HG02623 (cell line): Measurements from ENCODE around the gene CELSR1.

Experiments
- ATAC-seq: cut with Tn5 transposase; IDR thresholded peaks from one replicate; pipeline ENCODE4 v1.9.1; 2021; ENCODE audit warnings: moderate library complexity; ENCODE audit not compliant: unreplicated experiment

Gene CELSR1

DNA sequence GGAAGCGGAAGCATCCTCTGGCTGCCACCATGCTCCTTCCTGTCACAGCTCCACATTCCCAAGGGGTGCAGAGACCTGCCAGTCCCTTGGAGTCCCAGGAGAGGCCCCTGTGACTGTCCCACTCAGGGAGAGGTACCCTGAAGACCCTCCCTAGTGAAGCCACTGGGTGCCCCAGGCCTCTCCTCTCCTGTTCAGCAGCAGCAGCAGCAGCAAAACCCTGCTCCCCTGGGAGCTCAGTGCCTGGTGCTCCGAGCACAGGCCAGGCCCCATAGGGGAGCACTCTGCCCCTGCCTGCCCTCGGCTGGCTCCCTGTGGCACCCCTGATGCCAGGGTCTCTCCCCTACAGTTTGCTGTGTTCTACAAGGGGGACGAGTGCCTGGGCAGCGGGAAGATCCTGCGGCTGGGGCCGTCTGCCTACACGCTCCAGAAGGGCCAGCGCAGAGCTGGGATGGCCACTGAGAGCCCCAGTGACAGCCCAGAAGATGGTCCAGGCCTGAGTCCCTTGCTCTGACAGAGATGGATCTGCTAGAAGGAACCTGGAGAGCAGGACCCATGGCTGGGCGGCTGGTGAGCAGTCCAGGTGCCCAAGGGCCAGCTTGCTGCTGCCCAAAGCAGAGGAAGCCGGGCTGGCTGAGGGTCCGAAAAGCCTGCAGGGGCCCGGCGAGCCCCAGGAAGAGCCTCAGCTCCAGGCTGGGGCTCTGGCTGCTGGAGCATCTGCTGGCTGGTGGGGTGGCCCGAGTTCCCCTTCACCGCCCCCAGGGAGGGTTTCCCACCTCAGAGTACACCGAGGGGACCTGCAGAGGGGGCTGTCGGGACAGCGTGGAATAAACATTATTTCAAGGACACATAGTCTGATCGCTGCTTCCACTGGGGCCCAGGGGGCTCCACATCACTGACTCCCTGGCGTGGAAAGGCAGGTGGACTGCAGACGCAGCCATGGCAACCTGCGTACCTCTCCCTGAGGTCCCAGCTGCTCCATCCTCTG is 180.6 kb downstream of the CELSR1 start:
- no peak for ATAC-seq

- no peak for ATAC-seq
Measured at GRCh38 chr22:46355996-46356471, 181.4 kb downstream of the CELSR1 start.

DNA sequence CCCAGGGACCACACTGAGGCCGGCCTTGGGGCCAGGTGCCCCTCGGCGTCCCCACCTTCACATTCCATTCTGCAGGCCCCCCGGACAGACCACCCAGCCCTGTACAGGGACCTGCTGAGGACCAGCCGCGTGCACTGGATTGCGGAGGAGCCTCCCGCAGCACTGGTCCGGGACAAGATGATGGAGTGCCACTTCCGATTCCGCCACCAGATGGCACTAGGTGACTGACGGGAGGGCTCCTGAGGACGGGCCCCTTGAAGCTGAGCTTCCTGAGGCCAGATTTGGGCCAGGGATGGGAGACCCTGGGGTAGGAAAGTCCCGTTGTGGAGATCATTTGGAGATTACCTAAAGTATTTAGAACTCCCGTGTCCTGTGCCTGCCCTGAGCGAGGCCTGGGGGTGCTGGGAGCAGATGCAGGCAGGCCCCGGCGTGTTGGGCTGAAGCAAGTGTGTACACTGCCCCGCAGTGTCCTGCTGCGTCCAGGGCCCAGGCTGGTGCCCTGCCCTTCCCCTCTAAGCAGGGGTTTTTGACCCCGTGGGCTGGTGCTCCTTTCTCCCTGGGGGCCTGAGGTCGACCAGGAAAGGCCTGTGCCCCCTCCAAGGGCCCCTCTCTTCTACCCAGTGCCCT is 181.9 kb downstream of the CELSR1 start:
- ATAC-seq, result no peak

DNA sequence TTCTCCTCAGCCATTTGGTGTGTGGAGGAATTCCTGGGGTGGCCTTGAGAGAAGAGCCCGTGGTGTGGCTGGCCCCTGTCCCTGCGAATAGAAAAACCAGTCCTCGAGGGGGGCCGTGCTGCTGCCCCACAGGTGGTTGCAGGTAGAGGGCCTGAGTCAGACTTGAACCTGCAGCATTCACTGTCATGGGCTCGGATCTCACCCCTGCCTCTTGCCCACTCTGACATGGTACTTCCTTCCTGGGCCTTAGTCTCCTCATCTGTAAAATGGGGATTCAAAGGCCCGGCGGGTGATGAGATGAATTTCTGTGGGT is 182.5 kb downstream of the CELSR1 start:
- no peak for ATAC-seq

- no peak for ATAC-seq
Measured at GRCh38 chr22:46354176-46354992, 183.0 kb downstream of the CELSR1 start.

DNA sequence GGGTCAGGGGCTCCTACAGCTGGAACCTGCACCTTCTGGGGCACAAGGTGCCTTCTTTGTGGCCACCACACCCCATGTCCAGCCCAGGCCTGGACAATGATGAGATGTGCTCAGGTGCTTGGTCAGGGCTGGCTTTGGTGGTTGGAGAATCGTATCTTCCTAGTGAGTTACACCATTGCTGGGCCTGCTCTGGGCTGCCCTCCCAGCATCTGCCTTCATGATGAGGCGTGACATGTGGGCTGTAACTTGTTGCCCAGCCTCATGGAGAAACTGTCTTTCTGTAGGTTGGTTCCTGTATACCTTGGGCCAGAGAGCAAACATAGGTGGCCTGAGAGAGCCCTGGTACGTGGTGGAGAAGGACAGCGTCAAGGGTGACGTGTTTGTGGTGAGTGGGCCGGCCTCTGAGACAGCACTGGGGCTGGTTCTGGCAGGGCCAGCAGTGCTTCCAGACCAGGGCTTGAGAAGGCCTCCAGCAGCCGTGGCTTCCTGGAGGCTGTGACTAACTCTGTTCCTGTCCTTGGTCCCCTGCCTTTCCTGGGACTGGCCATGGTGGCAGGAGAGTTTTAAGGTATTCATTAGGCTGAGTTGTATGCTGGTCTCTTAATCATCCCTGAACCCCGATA is 183.8 kb downstream of the CELSR1 start:
- no peak for ATAC-seq

- ATAC-seq, result no peak
Measured at GRCh38 chr22:46352691-46353386, 184.6 kb downstream of the CELSR1 start.

- no peak for ATAC-seq
Measured at GRCh38 chr22:46352276-46352675, 185.1 kb downstream of the CELSR1 start.

DNA sequence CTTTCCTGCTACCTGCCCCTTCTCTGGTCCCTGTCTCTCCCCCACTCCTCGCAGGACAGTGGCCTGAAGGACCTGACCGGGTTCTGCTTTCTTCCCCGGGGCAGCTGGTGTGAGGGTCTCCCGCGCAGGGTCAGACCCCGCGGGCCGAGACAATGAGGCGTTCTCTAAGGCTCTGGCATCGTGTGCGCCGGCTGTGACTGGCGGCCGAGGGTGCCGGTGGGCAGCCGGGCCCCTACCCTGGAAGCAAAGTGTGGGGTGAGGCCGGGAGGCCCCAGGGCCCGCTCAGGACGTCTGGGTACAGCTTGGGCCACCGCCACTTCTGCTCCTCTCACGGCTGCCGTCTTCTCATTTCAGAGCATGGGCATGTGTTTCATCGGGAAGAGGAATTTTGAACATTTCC is 185.7 kb downstream of the CELSR1 start:
- ATAC-seq, result no peak

- no peak for ATAC-seq
Measured at GRCh38 chr22:46351131-46351735, 186.2 kb downstream of the CELSR1 start.

GRCh38 chr22:46350646-46351045 is 186.8 kb downstream of the CELSR1 start:
- no peak for ATAC-seq

GRCh38 chr22:46350121-46350520 is 187.3 kb downstream of the CELSR1 start:
- no peak for ATAC-seq

DNA sequence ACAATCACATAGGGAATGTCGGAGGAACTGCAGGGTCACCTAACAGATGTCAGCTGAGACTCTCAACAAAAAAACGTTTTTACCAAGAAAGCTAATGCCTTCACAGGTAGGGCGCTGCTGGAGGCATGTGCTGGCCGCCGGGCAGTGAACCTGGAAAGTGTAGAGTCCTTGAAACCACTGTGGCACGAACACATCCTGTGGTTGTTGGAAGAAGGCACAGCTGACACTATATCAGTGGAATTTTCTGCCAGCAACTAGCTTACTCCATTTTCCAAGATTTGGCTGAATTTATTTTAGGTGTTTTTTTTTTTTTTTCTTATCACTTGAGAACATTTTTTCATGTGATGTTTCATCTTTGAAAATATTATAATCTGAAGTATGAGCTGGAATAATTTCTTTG is 187.7 kb downstream of the CELSR1 start:
- no peak for ATAC-seq

GRCh38 chr22:46349238-46349637 is 188.2 kb downstream of the CELSR1 start:
- ATAC-seq, result no peak

DNA sequence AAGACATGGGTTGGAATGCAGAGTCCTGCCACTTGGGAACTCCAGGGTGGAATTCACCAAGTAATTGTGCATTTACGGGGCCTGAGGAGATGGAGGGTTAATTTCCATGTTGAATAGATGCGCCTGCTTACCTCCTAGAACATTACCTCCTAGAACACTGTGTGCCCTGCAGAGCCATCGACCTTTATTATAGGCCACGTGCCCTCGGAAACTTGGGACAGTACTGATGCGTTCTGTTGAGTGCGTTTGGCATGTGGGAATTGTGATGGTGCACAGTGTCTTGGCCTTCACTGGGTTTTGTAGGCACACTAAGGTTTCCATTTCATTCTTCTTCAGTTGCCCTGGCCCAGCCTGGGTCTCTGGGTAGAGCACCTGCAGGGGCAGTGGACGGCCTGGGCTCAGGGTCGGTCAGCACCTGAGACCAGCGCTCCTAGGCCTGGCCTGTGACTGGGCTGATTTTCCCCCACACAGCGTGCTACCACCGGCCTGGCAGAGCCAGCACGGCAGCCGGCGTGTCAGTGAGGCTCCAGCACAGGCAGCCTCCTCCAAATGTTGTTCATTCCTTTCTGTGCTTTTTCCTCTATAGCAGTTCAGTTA is 189.2 kb downstream of the CELSR1 start:
- no peak for ATAC-seq

DNA sequence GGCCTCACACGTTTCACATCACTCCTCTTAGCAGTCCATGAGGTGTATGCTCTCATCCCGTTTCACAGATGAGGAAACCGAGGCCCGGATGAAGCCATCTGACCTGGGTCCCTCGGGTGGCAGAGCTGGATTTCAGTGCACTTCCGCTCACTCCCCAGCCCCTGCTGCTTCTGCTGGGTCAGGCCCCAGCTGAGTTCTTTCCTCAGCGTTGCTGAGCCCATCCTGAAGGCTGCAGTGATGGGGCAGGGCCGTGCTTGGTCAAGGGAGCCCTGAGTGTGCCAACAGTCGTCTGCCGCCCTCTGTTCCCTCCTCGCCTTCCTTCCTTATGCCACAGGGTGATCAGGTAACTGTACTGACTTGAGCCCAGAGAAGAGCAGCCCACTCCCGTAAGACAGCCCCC is 189.8 kb downstream of the CELSR1 start:
- ATAC-seq, result no peak

DNA sequence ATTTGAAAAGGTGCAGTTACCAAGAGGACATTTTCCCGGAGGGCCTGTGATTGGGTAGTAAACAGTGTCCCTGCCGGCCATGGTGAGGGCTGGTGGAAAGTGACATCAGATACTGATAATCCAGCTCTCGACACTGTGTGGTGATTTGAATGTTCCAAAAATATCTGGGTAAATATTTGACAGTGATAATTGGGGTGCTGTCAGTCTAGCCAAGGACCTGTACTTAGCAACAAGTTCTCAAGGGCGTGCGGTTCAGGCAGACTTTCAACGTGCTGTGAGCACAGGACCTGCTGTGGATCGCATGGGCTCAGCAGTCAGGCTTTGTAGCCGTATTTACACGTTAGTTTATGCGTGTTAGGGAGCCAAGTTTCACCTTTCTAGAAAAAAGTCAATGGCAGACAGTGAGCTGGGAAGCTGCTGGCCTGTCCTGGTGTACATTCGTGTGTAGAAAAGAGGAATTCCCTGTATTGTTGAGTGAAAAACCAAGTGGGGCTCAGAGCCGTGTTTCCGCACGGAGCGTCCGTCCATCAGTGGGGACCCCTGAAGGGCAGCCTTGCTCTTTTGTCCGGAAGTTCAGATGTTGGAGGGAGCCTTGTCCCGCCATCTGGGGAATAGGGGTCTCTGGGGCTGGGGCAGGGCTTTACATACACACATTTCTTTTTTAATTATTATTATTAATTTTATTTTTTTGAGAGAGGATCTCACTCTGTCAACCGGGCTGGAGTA is 190.6 kb downstream of the CELSR1 start:
- no peak for ATAC-seq

- no peak for ATAC-seq
Measured at GRCh38 chr22:46340676-46341075, 196.7 kb downstream of the CELSR1 start.

- no peak for ATAC-seq
Measured at GRCh38 chr22:46339956-46340355, 197.5 kb downstream of the CELSR1 start.
